GM19395 (cell line): ENCODE data around the gene DBNL.
A peak's percentile ranks its signal among the peaks of the same experiment; 100 is the strongest.

Experiments
- ATAC-seq: cut with Tn5 transposase; IDR thresholded peaks from one replicate; pipeline ENCODE4 v1.9.1; 2021; ENCODE audit warnings: mild to moderate bottlenecking, moderate library complexity; ENCODE audit not compliant: unreplicated experiment

The DBNL gene

GRCh38 chr7:44060948-44061644 lies 16.6 kb downstream of the DBNL start:
- no peak for ATAC-seq

- ATAC-seq, result no peak
These were observed 17.2 kb downstream of the DBNL start for GRCh38 chr7:44061645-44062179.

- no peak for ATAC-seq
These were observed 17.8 kb downstream of the DBNL start for GRCh38 chr7:44062180-44062902.

- ATAC-seq, result no peak
These were observed 18.4 kb downstream of the DBNL start for GRCh38 chr7:44062903-44063295.

- no peak for ATAC-seq
These were observed 19.0 kb downstream of the DBNL start for GRCh38 chr7:44063547-44063893.

- ATAC-seq, result no peak
These were observed 19.6 kb downstream of the DBNL start for GRCh38 chr7:44063894-44064651.

GRCh38 chr7:44064791-44065430 lies 20.4 kb downstream of the DBNL start:
- no peak for ATAC-seq

- no peak for ATAC-seq
These were observed 21.1 kb downstream of the DBNL start, which contains the start of gene PGAM2 for GRCh38 chr7:44065431-44066110. Gene PGAM2 (minus strand): TSS chr7:44065567. CDS start chr7:44065529, 38 bp downstream.

GRCh38 chr7:44066111-44066460 lies 21.6 kb downstream of the DBNL start:
- ATAC-seq, result no peak

GRCh38 chr7:44066494-44067063 lies 22.1 kb downstream of the DBNL start:
- ATAC-seq, result no peak

- no peak for ATAC-seq
These were observed 22.8 kb downstream of the DBNL start for GRCh38 chr7:44067064-44067951.

GRCh38 chr7:44068054-44068453 lies 23.6 kb downstream of the DBNL start:
- ATAC-seq, result no peak

- no peak for ATAC-seq
These were observed 27.3 kb downstream of the DBNL start for GRCh38 chr7:44071726-44072363.

GRCh38 chr7:44072364-44073231 lies 28.1 kb downstream of the DBNL start:
- no peak for ATAC-seq

GRCh38 chr7:44073664-44074348 lies 29.3 kb downstream of the DBNL start:
- ATAC-seq, result peak; percentile 72

- ATAC-seq, result no peak
These were observed 29.8 kb downstream of the DBNL start for GRCh38 chr7:44074349-44074695.
